Fibroblast of peridontal ligament (primary cell): ENCODE data around the gene SLC26A6.

ENCODE experiments used
- DNase-seq: peaks from one replicate; pipeline ENCODE4 v3.0.0-alpha.2; 2010; ENCODE audit errors: extremely low read depth

Gene SLC26A6

GRCh38 chr3:48599077-48599501 is 36.2 kb downstream of the SLC26A6 start:
- DNase-seq: no peak

DNA sequence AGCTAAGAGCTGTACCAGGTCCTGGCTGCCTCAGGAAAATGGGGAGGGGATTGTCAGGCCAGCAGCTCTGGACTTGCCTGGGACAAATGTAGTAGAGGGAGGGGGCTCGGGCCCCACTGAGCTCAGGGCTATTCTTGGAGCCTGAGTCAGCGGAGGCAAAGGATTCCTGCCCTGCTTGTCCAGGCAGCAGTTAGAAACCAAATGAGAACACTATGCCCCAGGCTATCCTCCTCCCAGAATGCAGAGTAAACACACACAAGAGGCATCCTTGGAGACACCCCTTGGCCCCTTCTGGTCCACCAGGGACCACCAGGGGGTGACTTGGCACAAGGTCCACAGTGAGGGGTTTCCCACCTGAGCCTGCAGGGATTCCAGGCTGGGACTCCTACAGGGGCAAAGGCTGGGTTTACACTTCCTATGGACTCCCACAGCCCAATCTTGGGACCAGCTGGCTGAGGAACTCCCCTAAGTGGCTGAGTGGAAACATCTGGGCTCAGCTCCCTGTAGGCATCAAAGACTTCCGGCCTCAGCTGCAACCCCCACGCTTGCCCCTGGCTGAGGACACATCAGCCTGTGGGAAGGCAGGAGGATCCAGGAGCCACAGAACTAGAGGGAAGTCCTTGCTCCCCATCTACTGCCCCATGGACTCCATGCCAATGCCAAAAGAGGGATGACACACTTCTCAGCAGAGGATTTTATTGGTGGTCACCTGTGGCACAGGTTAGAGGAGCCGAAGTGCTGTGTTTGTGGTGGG is 36.8 kb downstream of the SLC26A6 start:
- DNase-seq: peak; percentile 94

GRCh38 chr3:48597408-48597800 is 37.9 kb downstream of the SLC26A6 start:
- DNase-seq: no peak

- DNase-seq: no peak
These were observed 38.4 kb downstream of the SLC26A6 start for GRCh38 chr3:48596676-48597407.

GRCh38 chr3:48596157-48596556 is 39.1 kb downstream of the SLC26A6 start:
- DNase-seq: no peak

DNA sequence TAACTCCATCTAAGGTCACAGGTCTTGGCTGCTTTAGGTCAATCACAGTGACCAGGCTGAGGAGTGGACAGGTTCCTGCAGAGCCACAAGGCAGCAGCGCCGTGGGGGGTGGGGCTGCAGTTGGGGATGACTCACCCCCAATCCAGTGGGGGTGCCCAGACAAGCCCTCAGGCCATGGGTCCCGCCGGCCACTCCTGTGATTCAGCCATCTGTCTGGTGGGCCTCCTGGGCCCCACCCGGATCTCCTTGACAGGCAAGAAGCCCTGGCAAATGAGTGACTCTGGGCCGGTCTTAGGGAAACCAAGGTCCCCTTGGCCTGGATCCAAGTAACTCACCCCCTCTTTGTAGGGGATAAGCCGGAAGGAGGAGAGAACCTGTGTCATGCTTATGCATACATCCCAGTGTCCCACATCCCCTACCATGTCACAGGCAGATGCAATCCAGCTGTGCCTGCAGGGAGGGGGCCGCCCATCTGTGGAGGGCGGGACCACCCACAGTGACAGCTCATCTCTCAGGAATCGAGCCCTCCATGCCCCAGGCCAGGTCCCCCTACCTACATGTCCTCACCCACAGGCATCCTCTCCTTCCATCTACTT is 39.6 kb downstream of the SLC26A6 start:
- peak; percentile 58 for DNase-seq

DNA sequence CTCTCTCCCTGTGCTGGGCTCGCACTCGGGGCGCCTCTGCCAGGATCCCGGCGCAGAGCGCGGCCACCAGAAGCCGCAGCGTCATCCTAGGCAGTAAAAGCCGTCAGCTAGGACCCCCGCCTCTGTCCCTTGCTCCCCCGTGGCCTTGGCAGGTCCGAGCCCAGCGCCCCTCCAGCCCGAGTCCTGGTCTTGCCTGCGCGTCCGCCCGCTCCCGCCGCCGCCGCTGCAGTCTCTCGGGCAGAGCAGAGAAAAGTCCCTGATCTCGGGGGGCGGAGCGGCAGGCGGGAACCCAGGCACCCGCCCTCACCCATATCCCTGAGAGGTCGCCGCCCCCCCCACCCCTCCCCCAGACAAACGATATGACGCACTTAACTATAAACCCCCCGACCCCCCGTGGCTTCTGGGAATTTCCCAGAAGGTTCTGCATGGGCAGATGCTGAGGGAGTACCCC is 40.2 kb downstream of the SLC26A6 start, which contains the start of gene COL7A1:
Gene COL7A1, minus strand, starts transcription at position 255 of the 451 bp plus-strand sequence. Its CDS starts 170 bp downstream, at position 85.
- DNase-seq: no peak

DNA sequence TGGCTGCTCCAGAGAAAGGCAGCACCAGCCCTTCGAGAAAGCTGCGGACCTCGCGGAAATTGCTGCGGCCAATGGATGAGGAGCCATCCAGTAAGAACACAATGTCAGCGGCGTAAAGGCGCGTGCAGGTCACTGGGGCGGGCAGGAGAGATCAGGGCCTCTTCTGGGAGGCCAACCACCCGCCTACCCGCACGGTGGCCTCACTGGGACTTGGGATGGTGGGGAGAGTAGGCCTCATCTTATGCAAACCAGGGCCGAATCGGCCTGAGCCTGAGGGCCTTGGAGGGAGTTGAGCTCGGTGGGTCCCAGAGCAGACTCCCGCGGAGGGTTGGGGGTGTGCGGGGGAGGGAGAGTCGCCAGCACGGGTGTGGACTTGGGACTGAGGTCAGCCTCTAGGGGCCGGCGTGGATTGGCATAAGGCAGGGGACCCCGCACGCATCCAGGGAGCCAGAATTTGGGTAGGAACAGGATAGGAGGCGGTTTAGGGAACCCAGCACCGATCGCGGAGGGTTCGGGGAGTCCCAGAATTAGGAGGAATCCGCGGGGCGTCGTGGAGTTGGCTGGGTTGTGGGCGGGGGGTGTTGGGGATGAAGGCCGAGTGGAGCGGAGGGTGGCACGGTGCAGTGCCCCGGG is 40.7 kb downstream of the SLC26A6 start:
- peak; percentile 45 for DNase-seq

- DNase-seq: no peak
These were observed 41.9 kb downstream of the SLC26A6 start for GRCh38 chr3:48593337-48593736.

GRCh38 chr3:48592519-48593087 is 42.7 kb downstream of the SLC26A6 start:
- DNase-seq: no peak

GRCh38 chr3:48591886-48592518 is 43.3 kb downstream of the SLC26A6 start:
- no peak for DNase-seq

DNA sequence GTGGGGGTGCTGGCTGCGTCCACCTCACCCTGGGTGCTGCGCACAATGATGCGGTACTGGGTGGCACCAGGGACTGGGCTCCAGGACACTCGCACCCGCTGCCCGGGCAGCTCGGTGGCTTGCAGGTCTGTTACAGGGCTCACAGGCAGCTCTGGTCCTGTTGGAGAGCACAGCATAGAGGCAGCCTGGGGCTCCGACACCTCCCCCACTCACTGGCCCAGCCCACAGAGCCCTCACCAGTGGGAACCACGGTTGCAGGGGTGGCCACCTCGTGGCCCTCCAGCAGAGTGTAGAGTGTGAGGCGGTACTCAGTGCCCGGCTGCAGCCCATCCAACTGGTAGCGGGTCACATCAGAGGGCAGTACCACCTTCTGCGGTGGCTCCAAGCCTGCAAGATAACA is 43.8 kb downstream of the SLC26A6 start:
- no peak for DNase-seq

- DNase-seq: no peak
These were observed 47.0 kb downstream of the SLC26A6 start for GRCh38 chr3:48588230-48588629.

GRCh38 chr3:48587686-48588085 is 47.6 kb downstream of the SLC26A6 start:
- no peak for DNase-seq

- DNase-seq: no peak
These were observed 49.9 kb downstream of the SLC26A6 start for GRCh38 chr3:48585411-48585810.

- DNase-seq: no peak
These were observed 50.4 kb downstream of the SLC26A6 start for GRCh38 chr3:48584836-48585235.

- DNase-seq: no peak
These were observed 53.4 kb downstream of the SLC26A6 start for GRCh38 chr3:48581621-48582481.

GRCh38 chr3:48576647-48577046 is 58.6 kb downstream of the SLC26A6 start:
- no peak for DNase-seq
